Esophagus mucosa (tissue), 1 donor: ENCODE results near the gene VWA1. TPM values are rescaled to one million over a fixed set of nuclear protein-coding genes. Genes with fewer than 3 reads are reported as not detected.
"Not testable (repeated sequence)": the region's sequence is repeated elsewhere in the genome, so short reads cannot be mapped to it uniquely, and the experiment has no call there.

ENCODE experiments used
- ATAC-seq: fragments of 200-7000 bp; cut with Tn5 transposase; one replicate; pipeline ENCODE4 v1.9.1; 2020
- total RNA-seq: library from RNA; stranded (reverse); gene quantifications from one replicate; pipeline ENCODE4 v1.2.4, GENCODE V29; 2023
- donor health status: DM: yes; HTN: yes; CAD: no.

VWA1 gene
- total RNA-seq, 1 donor from 2014 or later: 29.4 TPM

DNA sequence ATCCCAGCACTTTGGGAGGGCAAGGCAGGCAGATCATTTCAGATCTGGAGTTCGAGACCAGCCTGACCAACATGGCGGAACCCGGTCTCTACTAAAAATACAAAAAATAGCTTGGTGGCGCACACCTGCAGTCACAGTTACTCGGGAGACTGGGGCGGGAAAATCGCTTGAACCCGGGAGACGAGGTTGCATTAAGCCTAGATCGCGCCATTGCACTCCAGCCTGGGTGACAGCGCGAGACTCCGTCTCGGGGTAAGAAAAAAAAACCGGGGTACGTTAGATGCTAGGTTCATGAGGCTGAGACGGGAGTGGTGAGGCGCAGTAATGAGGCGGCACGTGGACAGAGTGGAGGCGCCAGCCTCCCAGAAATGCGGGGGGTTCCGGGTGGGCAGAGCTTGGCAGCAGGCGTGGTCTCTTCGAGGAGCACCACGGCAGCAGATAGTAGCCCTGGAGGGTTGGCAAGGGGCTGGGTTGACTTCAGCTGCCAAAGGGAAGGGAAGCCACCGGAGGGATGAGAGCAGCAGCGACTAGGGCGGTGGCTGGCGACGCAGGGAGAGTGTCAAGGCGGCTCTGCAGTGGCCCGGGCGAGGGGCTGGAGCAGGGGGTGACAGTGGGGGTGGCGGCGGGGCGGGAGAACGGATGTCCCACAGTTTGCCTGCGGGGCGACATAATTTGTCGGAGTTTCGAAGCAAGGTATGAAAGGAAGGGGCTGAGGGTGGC lies 29.2 kb upstream of the VWA1 start:
- peak; percentile 9 for ATAC-seq

DNA sequence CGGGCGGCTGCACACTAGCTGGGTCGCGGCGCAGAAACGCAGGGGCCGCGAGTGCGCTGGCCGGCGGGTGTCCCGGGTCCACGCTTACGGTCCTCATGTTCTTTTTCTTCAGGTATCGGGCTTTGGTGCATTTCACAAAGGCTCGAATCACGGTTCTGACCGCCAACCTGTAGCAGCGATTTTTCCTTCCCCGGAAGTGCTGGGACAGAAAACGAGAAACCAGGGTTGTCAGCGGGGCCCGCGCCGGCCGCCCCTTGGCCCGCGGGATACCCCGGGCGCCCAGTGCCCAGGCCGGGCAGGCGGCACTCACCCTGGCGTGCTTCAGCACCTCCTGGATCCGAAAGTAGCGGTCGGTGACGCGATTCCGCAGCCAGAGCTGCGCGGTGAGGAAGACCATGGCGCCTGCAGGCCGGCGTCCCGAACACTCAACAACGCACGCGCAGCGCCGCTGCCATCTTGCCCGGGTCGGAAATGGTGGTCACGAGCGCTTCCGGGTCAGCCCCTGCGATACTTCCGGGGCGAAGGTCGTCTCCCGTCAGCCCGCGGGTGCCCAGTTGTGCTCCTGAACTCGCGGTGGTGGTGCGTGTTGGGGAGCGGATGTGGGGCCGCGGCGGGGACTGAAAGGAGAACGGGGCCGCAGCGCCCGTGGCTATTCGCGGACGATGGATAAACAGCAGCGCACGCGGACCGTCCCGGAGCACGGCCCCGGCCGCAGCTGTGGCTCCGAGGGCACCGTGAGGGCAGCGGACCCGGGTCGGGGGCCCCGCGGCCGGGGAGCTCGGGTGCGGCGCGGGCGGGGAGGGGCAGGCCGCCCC lies 28.5 kb upstream of the VWA1 start, which contains the start of gene MRPL20:
Gene MRPL20, minus strand, starts transcription at position 473 of the 815 bp plus-strand sequence. Its CDS starts 76 bp downstream, at position 397.
- peak; percentile 95 for ATAC-seq

- peak; percentile 4 for ATAC-seq
These were observed 27.7 kb upstream of the VWA1 start for GRCh38 chr1:1407636-1408318.

DNA sequence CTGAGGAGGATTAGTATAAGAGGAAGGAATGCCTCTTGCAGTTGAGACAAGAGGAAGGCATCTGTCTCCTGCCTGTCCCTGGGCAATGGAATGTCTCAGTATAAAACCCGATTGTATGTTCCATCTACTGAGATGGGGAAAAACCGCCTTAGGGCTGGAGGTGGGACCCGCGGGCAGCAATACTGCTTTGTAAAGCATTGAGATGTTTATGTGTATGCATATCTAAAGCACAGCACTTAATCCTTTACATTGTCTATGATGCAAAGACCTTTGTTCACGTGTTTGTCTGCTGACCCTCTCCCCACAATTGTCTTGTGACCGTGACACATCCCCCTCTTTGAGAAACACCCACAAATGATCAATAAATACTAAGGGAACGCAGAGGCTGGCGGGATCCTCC lies 25.3 kb upstream of the VWA1 start:
- ATAC-seq: not testable (repeated sequence)

DNA sequence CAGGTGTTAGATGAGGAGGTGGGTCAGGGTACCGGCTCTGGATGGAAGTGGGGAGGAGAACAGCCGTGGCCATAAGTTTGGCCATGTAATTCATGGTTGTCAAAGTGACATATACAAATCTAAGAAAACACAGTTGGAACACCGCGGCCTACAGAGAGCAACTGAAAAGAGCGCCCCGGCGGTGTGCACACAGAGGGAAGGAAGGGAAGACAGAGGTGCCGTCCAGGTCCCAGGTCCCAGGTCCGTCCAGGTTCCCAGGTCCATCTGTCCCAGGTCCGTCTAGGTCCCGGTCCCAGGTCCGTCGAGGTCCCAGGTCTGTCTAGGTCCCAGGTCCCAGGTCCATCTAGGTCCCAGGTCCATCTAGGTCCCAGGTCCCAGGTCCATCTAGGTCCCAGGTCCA lies 23.9 kb upstream of the VWA1 start:
- no peak for ATAC-seq

- ATAC-seq: not testable (repeated sequence)
These were observed 23.1 kb upstream of the VWA1 start for GRCh38 chr1:1412311-1412902.

DNA sequence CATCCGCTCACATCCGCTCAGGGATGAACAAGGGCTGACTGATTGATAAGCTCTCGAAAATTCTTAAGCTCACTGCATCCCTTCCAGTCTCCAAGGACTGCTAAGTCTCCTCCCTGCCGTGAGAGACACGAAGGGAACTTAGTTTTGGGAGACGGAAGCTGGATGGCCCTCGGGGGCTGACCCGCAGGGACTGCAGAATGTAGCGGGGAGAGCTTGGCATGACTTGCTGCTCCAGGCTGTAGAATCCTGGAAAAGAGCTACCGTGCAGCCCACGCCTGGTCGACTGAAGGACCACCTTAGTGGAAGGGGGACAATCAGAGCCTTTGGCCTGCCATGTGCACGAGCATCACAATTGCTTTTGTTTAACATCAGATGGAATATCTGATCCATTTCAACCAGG lies 19.7 kb upstream of the VWA1 start:
- ATAC-seq: no peak

- ATAC-seq: not testable (repeated sequence)
These were observed 18.1 kb upstream of the VWA1 start for GRCh38 chr1:1417396-1417795.

DNA sequence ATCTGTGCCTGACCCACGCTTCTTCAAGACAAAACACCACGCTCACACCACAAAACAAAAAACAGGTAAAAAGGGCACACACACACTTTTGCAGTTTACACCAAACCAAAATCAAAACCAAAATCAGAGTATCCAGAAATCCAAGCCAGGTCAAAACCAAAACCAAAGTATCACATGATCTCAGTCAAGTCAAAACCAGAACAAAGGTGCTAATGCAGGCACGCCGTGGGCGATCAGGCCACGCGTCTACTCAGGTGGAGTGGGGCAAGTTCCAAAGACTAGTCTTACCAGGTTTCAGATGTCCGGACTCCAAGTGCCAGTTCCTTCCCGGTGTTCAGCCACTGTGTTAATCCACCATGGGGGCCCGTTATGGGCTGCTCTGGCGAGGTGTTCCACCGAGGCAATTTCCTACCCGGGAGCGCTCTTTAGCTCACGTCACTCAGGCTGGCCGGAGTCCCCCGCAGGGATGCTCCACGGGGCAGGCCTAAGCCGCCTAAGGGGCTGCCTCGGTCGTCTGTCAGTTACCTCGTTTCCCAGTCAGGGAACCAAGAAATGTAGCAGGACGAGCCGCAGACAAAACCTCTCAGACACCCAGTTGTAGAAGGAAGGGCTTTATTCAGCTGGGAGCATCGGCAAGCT lies 17.5 kb upstream of the VWA1 start:
- peak; percentile 38 for ATAC-seq

DNA sequence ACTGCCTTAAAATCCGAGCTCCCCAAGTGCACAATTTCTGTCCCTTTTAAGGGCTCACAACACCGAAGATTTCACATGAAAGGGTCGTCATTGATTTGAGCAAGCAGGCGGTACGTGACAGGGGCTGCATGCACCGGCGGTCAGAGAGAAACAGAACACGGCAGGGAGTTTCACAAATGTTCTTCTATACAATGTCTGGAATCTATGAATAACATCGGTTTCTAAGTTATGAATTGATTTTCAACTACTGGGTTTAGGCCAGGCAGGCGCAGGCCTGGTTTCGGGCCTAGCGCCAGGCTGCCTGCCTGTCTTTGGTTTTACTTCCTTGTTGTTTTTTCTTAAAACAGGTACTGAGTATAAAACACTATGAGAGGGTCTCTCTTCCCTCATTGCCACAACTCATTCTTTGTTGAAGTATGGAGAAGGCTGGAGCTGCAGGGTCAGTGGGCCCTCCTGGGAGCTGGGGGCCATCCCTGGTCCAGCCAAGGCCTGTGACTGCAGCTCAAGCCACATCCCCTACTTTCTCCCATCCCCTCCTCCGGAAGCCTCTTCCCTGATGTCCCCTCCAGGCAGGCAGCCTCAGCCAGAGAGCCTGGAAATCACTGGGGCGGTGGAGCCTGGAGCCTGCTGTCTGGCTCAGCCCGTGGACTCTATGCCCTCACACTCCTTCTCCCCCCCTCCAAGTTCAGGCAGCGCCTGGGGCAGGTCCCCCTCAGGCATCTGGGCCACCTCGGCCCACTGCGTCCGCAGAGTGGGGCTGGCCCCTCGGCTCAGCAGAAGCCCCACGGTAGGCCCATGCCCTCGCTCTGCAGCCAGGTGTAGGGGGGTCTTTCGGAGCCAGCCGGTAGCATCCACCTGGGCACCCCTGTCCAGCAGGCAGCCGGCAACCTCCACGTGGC lies 16.8 kb upstream of the VWA1 start:
- ATAC-seq: peak; percentile 18

DNA sequence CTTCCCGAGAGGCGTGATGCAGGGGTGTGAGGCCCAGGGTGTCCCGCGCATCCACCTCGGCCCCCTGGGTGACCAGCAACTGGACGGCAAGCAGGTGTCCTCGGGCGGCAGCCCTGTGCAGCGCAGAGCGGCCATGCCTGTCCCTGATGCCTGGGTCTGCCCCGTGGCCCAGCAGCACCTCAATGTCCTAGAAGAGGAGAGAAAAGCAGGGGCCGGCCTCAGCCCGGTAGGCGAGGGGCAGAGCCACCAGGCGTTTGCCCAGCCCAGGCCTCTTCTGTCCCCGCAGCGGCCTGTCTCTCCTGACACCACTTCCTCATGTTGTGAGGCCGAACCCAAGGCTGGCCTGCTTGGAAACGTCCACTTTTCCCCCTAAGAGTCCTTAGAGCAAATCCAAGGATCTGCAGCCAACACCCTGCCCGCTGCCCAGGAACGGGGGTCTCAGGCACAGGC lies 16.1 kb upstream of the VWA1 start:
- ATAC-seq: peak; percentile 19

GRCh38 chr1:1419813-1420653 lies 15.5 kb upstream of the VWA1 start:
- peak; percentile 28 for ATAC-seq

GRCh38 chr1:1420654-1421141 lies 14.8 kb upstream of the VWA1 start:
- peak; percentile 29 for ATAC-seq

DNA sequence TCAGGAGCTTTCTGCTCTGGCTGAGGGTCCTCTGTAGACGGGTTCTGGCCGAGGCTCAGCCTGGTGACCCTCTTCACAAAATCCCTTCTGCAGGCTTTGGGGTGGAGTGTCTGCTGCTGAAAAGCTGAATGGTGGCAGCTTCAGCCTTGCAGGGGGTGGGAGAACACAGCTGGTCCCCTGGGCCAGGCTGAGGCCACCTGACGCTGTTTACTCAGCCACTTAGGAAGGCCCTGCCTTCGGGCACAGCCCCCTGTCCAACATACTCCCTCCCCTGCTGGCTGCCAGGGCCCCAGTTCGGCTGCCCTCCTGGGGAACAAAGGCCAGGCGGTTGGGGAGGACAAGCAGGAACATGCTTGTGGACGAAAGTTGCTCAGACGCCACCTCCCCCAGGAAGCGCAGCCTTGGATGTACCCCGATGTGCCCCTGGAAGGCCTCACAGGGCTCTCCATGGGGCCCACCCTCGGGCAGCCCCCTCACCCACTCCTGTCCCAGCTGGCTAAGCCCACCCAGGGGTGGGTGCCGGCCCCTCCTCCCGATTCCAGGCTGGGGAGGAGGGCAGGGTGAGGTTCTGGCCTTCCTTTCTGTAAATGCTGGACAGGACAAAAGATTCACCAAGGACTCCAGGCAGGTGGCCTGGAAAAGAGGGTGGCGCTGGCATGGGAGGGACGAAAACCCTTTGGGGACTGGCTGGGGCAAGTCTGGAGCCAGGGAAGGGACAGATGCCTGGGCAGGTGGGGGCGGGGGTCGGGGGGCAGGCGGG lies 14.2 kb upstream of the VWA1 start, which contains the start of gene ANKRD65:
Gene ANKRD65, minus strand, starts transcription at position 130 of the 760 bp plus-strand sequence. CDS start 271 bp downstream, outside the sequence.
- peak; percentile 30 for ATAC-seq

DNA sequence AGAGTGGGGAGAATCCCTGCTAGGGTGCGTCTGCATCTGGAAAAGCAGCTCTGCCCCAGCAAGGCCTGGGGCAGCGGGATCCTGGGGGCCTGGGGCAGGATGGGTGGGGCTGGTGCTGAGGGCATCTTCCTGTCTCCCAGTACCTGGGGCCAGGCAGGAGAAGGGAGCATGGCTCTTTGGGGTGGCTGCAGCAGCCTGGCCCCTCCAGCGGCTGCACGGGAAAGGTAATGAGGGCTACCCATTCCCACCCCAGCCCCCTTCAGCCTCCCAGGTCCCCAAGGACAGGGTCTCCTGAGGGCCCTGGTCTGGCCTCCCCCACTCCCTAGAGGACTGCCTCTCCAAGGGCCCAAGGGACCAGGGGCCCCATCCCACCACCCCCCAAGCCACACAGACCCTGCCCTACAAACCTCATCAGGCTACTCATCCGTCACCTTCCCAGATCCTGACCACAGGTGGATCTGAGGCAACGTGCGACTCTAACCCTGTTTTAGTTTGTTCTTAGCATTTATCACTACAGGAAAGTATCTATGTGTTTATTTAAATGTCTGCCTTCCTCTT lies 13.5 kb upstream of the VWA1 start:
- no peak for ATAC-seq

GRCh38 chr1:1422465-1423244 lies 12.8 kb upstream of the VWA1 start:
- ATAC-seq: no peak

GRCh38 chr1:1423245-1423597 lies 12.3 kb upstream of the VWA1 start:
- no peak for ATAC-seq

GRCh38 chr1:1424707-1425106 lies 10.8 kb upstream of the VWA1 start:
- ATAC-seq: no peak
